ENCODE results near the gene SOCS6.
"Not testable (repeated sequence)": the region's sequence is repeated elsewhere in the genome, so short reads cannot be mapped to it uniquely, and the experiment has no call there.

The SOCS6 gene

GRCh38 chr18:70322928-70323327 lies 34.1 kb downstream of the SOCS6 start:
- no peak for DNase-seq (ENCODE audit: low spot score)

GRCh38 chr18:70324897-70325296 lies 36.1 kb downstream of the SOCS6 start:
- no peak for DNase-seq (ENCODE audit: low spot score)

GRCh38 chr18:70326255-70326654 lies 37.4 kb downstream of the SOCS6 start:
- DNase-seq (ENCODE audit: low spot score): no peak

GRCh38 chr18:70328169-70328568 lies 39.3 kb downstream of the SOCS6 start:
- DNase-seq (ENCODE audit: low spot score): no peak

GRCh38 chr18:70329071-70329470 lies 40.2 kb downstream of the SOCS6 start:
- DNase-seq (ENCODE audit: low spot score): no peak

- no peak for DNase-seq (ENCODE audit: low spot score)
These were observed 42.0 kb downstream of the SOCS6 start for GRCh38 chr18:70330887-70331286.

GRCh38 chr18:70331456-70332097 lies 42.7 kb downstream of the SOCS6 start:
- no peak for DNase-seq (ENCODE audit: low spot score)

- no peak for DNase-seq (ENCODE audit: low spot score)
These were observed 43.8 kb downstream of the SOCS6 start for GRCh38 chr18:70332694-70333093.

- DNase-seq (ENCODE audit: low spot score): no peak
These were observed 44.5 kb downstream of the SOCS6 start for GRCh38 chr18:70333316-70333715.

- DNase-seq (ENCODE audit: low spot score): no peak
These were observed 44.9 kb downstream of the SOCS6 start for GRCh38 chr18:70333757-70334156.

GRCh38 chr18:70334264-70334663 lies 45.4 kb downstream of the SOCS6 start:
- no peak for DNase-seq (ENCODE audit: low spot score)

- DNase-seq (ENCODE audit: low spot score): no peak
These were observed 46.0 kb downstream of the SOCS6 start for GRCh38 chr18:70334728-70335329.

- no peak for DNase-seq (ENCODE audit: low spot score)
These were observed 47.3 kb downstream of the SOCS6 start for GRCh38 chr18:70335892-70336726.

GRCh38 chr18:70337139-70337972 lies 48.5 kb downstream of the SOCS6 start:
- no peak for DNase-seq (ENCODE audit: low spot score)

GRCh38 chr18:70338890-70339289 lies 50.0 kb downstream of the SOCS6 start:
- no peak for DNase-seq (ENCODE audit: low spot score)

GRCh38 chr18:70339915-70340314 lies 51.1 kb downstream of the SOCS6 start:
- no peak for DNase-seq (ENCODE audit: low spot score)

GRCh38 chr18:70348481-70348880 lies 59.6 kb downstream of the SOCS6 start:
- not testable (repeated sequence) for DNase-seq (ENCODE audit: low spot score)

GRCh38 chr18:70349316-70349715 lies 60.5 kb downstream of the SOCS6 start:
- no peak for DNase-seq (ENCODE audit: low spot score)

GRCh38 chr18:70354080-70354479 lies 65.2 kb downstream of the SOCS6 start:
- DNase-seq (ENCODE audit: low spot score): no peak

- no peak for DNase-seq (ENCODE audit: low spot score)
These were observed 65.9 kb downstream of the SOCS6 start for GRCh38 chr18:70354771-70355170.

GRCh38 chr18:70355620-70356385 lies 67.0 kb downstream of the SOCS6 start:
- DNase-seq (ENCODE audit: low spot score): no peak

GRCh38 chr18:70358105-70358406 lies 69.2 kb downstream of the SOCS6 start:
- not testable (repeated sequence) for DNase-seq (ENCODE audit: low spot score)
